ENCODE data around the gene SERPINI1.

DNA sequence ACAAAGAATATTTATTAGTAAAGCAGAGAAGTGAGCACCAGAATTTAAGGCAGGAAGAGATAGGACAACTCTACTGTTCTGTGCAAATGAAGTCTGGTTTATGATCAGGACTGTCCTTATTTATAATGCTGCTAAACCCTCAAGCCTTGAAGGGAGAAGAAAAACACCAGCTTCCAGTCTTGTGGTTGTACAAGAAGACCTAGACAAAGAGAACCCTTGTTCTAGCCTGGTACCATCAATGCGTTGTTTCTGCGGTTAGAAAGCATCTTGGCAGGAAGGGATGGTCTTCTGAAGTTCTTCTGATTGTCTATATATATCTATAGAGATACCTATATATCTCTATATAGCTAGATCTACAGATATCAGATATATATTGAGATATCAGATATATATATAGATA, 34.6 kb upstream of the SERPINI1 start:
- TF ChIP-seq POLR2A (IDR thresholded peaks at IDR 0.05): no peak
- TF ChIP-seq, protein P1, sequence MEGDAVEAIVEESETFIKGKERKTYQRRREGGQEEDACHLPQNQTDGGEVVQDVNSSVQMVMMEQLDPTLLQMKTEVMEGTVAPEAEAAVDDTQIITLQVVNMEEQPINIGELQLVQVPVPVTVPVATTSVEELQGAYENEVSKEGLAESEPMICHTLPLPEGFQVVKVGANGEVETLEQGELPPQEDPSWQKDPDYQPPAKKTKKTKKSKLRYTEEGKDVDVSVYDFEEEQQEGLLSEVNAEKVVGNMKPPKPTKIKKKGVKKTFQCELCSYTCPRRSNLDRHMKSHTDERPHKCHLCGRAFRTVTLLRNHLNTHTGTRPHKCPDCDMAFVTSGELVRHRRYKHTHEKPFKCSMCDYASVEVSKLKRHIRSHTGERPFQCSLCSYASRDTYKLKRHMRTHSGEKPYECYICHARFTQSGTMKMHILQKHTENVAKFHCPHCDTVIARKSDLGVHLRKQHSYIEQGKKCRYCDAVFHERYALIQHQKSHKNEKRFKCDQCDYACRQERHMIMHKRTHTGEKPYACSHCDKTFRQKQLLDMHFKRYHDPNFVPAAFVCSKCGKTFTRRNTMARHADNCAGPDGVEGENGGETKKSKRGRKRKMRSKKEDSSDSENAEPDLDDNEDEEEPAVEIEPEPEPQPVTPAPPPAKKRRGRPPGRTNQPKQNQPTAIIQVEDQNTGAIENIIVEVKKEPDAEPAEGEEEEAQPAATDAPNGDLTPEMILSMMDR (IDR thresholded peaks at IDR 0.05): no peak
- no peak for TF ChIP-seq EP300 (IDR thresholded peaks at IDR 0.05)
